SK-N-SH treated with all-trans-retinoic acid at 6 μM for 48 hours (cell line): Measurements from ENCODE around the gene TOMM40L.

Experiments
- ATAC-seq: fragments of 200-7000 bp; cut with Tn5 transposase; 3 replicates; pipeline ENCODE4 v1.9.1; 2020; ENCODE audit warnings: mild to moderate bottlenecking, moderate library complexity
- ARNTL ChIP-seq: fragments of 450-650 bp; formaldehyde crosslinking; IDR thresholded peaks from 2 replicates; pipeline ENCODE4 v1.5.0; 2020; ENCODE audit warnings: low read depth, mild to moderate bottlenecking, moderate library complexity, borderline replicate concordance
- BACH2 ChIP-seq: fragments of 250-450 bp; sonication (Bioruptor Pico); IDR thresholded peaks from 2 replicates; pipeline ENCODE4 v1.9.0; 2021; ENCODE audit warnings: mild to moderate bottlenecking, borderline replicate concordance
- CSDC2 ChIP-seq: fragments of 250-450 bp; sonication (Bioruptor Pico); IDR thresholded peaks from 2 replicates; pipeline ENCODE4 v1.5.0; 2020; ENCODE audit warnings: mild to moderate bottlenecking, moderate library complexity
- ESRRG ChIP-seq: fragments of 250-450 bp; sonication (Bioruptor Pico); IDR thresholded peaks from 2 replicates; pipeline ENCODE4 v1.6.1; 2021; ENCODE audit warnings: mild to moderate bottlenecking
- GLIS3 ChIP-seq: fragments of 250-450 bp; sonication (Bioruptor Pico); IDR thresholded peaks from 2 replicates; pipeline ENCODE4 v1.5.0; 2020; ENCODE audit warnings: mild to moderate bottlenecking, moderate library complexity
- ISL1 ChIP-seq: fragments of 250-450 bp; sonication (Bioruptor Pico); IDR thresholded peaks from 2 replicates; pipeline ENCODE4 v2.1.2; 2022; ENCODE audit warnings: mild to moderate bottlenecking, moderate library complexity
- OSR1 ChIP-seq: fragments of 250-450 bp; sonication (Bioruptor Pico); IDR thresholded peaks from 2 replicates; pipeline ENCODE4 v1.8.0; 2022; ENCODE audit warnings: moderate library complexity, mild to moderate bottlenecking, inconsistent platforms
- PPARA ChIP-seq: fragments of 250-450 bp; sonication (Bioruptor Pico); IDR thresholded peaks from 2 replicates; pipeline ENCODE4 v1.5.0; 2020; ENCODE audit warnings: mild to moderate bottlenecking, borderline replicate concordance
- RARB ChIP-seq: fragments of 250-450 bp; sonication (Bioruptor Pico); IDR thresholded peaks from 2 replicates; pipeline ENCODE4 v1.8.0; 2021; ENCODE audit warnings: mild to moderate bottlenecking, moderate library complexity
- SNAI2 ChIP-seq: fragments of 250-450 bp; sonication (Bioruptor Pico); IDR thresholded peaks from 2 replicates; pipeline ENCODE4 v1.5.0; 2020; ENCODE audit warnings: mild to moderate bottlenecking, moderate library complexity
- TCF4 ChIP-seq: fragments of 250-450 bp; sonication (Bioruptor Pico); IDR thresholded peaks from 2 replicates; pipeline ENCODE4 v1.8.0; 2021; ENCODE audit warnings: mild to moderate bottlenecking, moderate library complexity, borderline replicate concordance
- ZC3H10 ChIP-seq: fragments of 250-450 bp; sonication (Bioruptor Pico); IDR thresholded peaks from 2 replicates; pipeline ENCODE4 v1.5.1; 2021; ENCODE audit warnings: mild to moderate bottlenecking, moderate library complexity
- ZFP3 ChIP-seq: fragments of 250-450 bp; sonication (Bioruptor Pico); IDR thresholded peaks from 2 replicates; pipeline ENCODE4 v1.5.0; 2020; ENCODE audit warnings: mild to moderate bottlenecking, moderate library complexity
- ZFP30 ChIP-seq: fragments of 450-650 bp; formaldehyde crosslinking; IDR thresholded peaks from 2 replicates; pipeline ENCODE4 v1.5.0; 2022; ENCODE audit warnings: mild to moderate bottlenecking, moderate library complexity
- ZNF565 ChIP-seq: fragments of 450-650 bp; formaldehyde crosslinking; conservative IDR thresholded peaks from 2 replicates; pipeline ENCODE4 v1.5.0; 2020; ENCODE audit warnings: low read depth, mild to moderate bottlenecking, moderate library complexity
- ZNF70 ChIP-seq: fragments of 450-650 bp; formaldehyde crosslinking; IDR thresholded peaks from 2 replicates; pipeline ENCODE4 v1.5.0; 2020; ENCODE audit warnings: mild to moderate bottlenecking, moderate library complexity
- TF ChIP-seq, protein P1 (sequence below): fragments of 250-450 bp; sonication (Bioruptor Pico); IDR thresholded peaks from 2 replicates; pipeline ENCODE4 v1.5.0; 2020; ENCODE audit warnings: mild to moderate bottlenecking, moderate library complexity
- TF ChIP-seq, protein P2 (sequence below): fragments of 250-450 bp; sonication (Bioruptor Pico); IDR thresholded peaks from 2 replicates; pipeline ENCODE4 v1.8.0; 2021; ENCODE audit warnings: low read depth, mild to moderate bottlenecking, moderate library complexity, borderline replicate concordance
- TF ChIP-seq, protein P3 (sequence below): fragments of 250-450 bp; sonication (Bioruptor Pico); IDR thresholded peaks from 2 replicates; pipeline ENCODE4 v1.5.1; 2021; ENCODE audit warnings: mild to moderate bottlenecking, moderate library complexity
- TF ChIP-seq, protein P4 (sequence below): fragments of 250-450 bp; sonication (Bioruptor Pico); IDR thresholded peaks from 2 replicates; pipeline ENCODE4 v1.5.1; 2020; ENCODE audit warnings: low read depth, mild to moderate bottlenecking, moderate library complexity

TOMM40L gene

DNA sequence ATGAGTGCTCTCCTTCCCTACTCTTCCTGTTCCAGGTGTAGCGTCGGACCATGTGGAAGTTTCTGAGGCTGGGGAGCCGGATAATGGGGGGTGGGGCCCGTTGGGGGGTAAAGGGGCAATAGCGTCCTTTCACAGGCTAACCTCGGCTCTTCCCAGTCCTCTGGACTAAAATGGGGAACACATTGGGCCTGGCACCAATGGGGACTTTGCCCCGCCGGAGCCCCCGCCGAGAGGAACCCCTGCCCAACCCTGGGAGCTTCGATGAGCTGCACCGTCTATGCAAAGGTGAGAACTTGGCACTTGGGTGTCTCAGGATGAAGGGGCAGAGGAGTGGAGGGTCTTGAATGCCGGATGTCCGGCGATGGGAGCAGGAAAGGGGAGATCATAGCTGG is 456 bp downstream of the TOMM40L start:
- ATAC-seq = no peak
- TF ChIP-seq ZC3H10 (CRISPR knock-in tag) (no peak), PPARA (CRISPR knock-in tag) (no peak), ISL1 (no peak), ZFP3 (CRISPR knock-in tag) (no peak), OSR1 (CRISPR knock-in tag) (no peak), CSDC2 (CRISPR knock-in tag) (no peak), SNAI2 (CRISPR knock-in tag) (no peak), RARB (CRISPR knock-in tag) (no peak), ESRRG (no peak), BACH2 (CRISPR knock-in tag) (no peak)
- TF ChIP-seq, protein P1, sequence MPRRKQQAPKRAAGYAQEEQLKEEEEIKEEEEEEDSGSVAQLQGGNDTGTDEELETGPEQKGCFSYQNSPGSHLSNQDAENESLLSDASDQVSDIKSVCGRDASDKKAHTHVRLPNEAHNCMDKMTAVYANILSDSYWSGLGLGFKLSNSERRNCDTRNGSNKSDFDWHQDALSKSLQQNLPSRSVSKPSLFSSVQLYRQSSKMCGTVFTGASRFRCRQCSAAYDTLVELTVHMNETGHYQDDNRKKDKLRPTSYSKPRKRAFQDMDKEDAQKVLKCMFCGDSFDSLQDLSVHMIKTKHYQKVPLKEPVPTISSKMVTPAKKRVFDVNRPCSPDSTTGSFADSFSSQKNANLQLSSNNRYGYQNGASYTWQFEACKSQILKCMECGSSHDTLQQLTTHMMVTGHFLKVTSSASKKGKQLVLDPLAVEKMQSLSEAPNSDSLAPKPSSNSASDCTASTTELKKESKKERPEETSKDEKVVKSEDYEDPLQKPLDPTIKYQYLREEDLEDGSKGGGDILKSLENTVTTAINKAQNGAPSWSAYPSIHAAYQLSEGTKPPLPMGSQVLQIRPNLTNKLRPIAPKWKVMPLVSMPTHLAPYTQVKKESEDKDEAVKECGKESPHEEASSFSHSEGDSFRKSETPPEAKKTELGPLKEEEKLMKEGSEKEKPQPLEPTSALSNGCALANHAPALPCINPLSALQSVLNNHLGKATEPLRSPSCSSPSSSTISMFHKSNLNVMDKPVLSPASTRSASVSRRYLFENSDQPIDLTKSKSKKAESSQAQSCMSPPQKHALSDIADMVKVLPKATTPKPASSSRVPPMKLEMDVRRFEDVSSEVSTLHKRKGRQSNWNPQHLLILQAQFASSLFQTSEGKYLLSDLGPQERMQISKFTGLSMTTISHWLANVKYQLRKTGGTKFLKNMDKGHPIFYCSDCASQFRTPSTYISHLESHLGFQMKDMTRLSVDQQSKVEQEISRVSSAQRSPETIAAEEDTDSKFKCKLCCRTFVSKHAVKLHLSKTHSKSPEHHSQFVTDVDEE (CRISPR knock-in tag) = no peak
- TF ChIP-seq, protein P2, sequence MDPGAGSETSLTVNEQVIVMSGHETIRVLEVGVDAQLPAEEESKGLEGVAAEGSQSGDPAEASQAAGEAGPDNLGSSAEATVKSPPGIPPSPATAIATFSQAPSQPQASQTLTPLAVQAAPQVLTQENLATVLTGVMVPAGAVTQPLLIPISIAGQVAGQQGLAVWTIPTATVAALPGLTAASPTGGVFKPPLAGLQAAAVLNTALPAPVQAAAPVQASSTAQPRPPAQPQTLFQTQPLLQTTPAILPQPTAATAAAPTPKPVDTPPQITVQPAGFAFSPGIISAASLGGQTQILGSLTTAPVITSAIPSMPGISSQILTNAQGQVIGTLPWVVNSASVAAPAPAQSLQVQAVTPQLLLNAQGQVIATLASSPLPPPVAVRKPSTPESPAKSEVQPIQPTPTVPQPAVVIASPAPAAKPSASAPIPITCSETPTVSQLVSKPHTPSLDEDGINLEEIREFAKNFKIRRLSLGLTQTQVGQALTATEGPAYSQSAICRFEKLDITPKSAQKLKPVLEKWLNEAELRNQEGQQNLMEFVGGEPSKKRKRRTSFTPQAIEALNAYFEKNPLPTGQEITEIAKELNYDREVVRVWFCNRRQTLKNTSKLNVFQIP (CRISPR knock-in tag) = no peak

DNA sequence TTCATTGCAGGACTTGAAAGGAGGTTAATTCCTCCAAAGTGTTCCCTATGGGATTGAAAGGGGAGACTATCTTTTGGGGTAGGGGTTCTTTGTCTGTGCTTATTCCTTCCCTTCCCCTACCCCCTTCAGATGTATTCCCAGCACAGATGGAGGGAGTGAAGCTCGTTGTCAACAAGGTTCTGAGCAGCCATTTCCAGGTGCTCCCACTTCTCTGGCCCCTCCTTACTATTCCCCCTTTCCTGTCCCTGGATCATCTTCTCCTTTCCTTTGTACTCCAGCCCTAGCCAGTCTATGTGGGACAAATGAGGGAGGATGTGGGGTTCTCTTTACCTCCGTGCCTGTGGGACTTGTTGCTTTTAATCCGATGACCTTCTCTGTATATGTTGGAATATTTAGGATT is 899 bp downstream of the TOMM40L start:
- TF ChIP-seq ARNTL (CRISPR knock-in tag) (no peak), ISL1 (no peak), ESRRG (no peak), ZC3H10 (CRISPR knock-in tag) (no peak), RARB (CRISPR knock-in tag) (no peak), OSR1 (CRISPR knock-in tag) (no peak), TCF4 (no peak), BACH2 (CRISPR knock-in tag) (no peak), GLIS3 (CRISPR knock-in tag) (no peak), ZNF70 (CRISPR knock-in tag) (no peak), SNAI2 (CRISPR knock-in tag) (no peak), ZFP30 (CRISPR knock-in tag) (no peak), ZFP3 (CRISPR knock-in tag) (no peak), ZNF565 (CRISPR knock-in tag) (no peak)
- TF ChIP-seq, protein P3, sequence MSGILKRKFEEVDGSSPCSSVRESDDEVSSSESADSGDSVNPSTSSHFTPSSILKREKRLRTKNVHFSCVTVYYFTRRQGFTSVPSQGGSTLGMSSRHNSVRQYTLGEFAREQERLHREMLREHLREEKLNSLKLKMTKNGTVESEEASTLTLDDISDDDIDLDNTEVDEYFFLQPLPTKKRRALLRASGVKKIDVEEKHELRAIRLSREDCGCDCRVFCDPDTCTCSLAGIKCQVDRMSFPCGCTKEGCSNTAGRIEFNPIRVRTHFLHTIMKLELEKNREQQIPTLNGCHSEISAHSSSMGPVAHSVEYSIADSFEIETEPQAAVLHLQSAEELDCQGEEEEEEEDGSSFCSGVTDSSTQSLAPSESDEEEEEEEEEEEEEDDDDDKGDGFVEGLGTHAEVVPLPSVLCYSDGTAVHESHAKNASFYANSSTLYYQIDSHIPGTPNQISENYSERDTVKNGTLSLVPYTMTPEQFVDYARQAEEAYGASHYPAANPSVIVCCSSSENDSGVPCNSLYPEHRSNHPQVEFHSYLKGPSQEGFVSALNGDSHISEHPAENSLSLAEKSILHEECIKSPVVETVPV (CRISPR knock-in tag) = no peak
- TF ChIP-seq, protein P4, sequence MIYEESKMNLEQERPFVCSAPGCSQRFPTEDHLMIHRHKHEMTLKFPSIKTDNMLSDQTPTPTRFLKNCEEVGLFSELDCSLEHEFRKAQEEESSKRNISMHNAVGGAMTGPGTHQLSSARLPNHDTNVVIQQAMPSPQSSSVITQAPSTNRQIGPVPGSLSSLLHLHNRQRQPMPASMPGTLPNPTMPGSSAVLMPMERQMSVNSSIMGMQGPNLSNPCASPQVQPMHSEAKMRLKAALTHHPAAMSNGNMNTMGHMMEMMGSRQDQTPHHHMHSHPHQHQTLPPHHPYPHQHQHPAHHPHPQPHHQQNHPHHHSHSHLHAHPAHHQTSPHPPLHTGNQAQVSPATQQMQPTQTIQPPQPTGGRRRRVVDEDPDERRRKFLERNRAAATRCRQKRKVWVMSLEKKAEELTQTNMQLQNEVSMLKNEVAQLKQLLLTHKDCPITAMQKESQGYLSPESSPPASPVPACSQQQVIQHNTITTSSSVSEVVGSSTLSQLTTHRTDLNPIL (CRISPR knock-in tag) = no peak
- TF ChIP-seq, protein P1 (CRISPR knock-in tag) = no peak
- no peak for ATAC-seq
